Suprapubic skin (tissue), 4 donors: ENCODE measurements around the gene ARHGAP6. TPM values are rescaled to one million over a fixed set of nuclear protein-coding genes. Genes with fewer than 3 reads are reported as not detected.

Source experiments
- DNase-seq, 2 donors: peaks; one replicate each; pipeline ENCODE4 v3.0.0-alpha.2; 2019; ENCODE audit warnings: low spot score in 2 of 2
- H3K27ac ChIP-seq: fragments of 200-600 bp; sonication (generic); one replicate; pipeline ENCODE4 v1.5.1; 2019
- H3K27me3 ChIP-seq: fragments of 200-600 bp; sonication (generic); one replicate; pipeline ENCODE4 v1.5.1; 2019
- H3K36me3 ChIP-seq: fragments of 200-600 bp; sonication (generic); one replicate; pipeline ENCODE4 v1.5.1; 2019
- H3K4me1 ChIP-seq: fragments of 200-600 bp; sonication (generic); one replicate; pipeline ENCODE4 v1.5.1; 2019
- H3K4me3 ChIP-seq: fragments of 200-600 bp; sonication (generic); one replicate; pipeline ENCODE4 v1.5.1; 2019; ENCODE audit warnings: mild to moderate bottlenecking
- H3K9me3 ChIP-seq: fragments of 200-600 bp; sonication (generic); one replicate; pipeline ENCODE4 v1.5.1; 2019
- CTCF ChIP-seq, 2 donors: fragments of 200-600 bp in 1 of 2; fragments of 450-650 bp in 1 of 2; sonication (generic) in 1 of 2; IDR thresholded peaks; one replicate each; pipeline ENCODE4 v1.5.1; 2016 to 2019; ENCODE audit warnings: antibody characterized with exemption in 2 of 2, mild to moderate bottlenecking in 1 of 2, moderate library complexity in 1 of 2
- EP300 ChIP-seq: sonication (generic); formaldehyde crosslinking; IDR thresholded peaks from one replicate; pipeline ENCODE4 v1.6.1; 2017; ENCODE audit warnings: antibody characterized with exemption
- POLR2A ChIP-seq, 2 donors: fragments of 450-650 bp; IDR thresholded peaks; one replicate each; pipeline ENCODE4 v1.6.1; 2017; ENCODE audit warnings: antibody characterized with exemption in 2 of 2, mild to moderate bottlenecking in 2 of 2, moderate library complexity in 2 of 2
- POLR2AphosphoS5 ChIP-seq, 3 donors: sonication (generic); formaldehyde crosslinking; IDR thresholded peaks; one replicate each; pipeline ENCODE4 v1.6.1; 2017; ENCODE audit warnings: antibody characterized with exemption in 3 of 3
- WGBS: methylation state at CpG from one replicate; pipeline ENCODE4 v1.1.5; 2018; 5-methylcytosine and 5-hydroxymethylcytosine counted together
- total RNA-seq, 4 donors: library from RNA; depleted of rRNA; stranded (reverse); fragments of >200 nt; gene quantifications; one replicate each; pipeline ENCODE4 v1.1.0, GENCODE V29; 2016

ARHGAP6 gene
- total RNA-seq, 4 donors from 2014 or later = 1.6 to 6.7 (median 3.1) TPM

GRCh38 chrX:11215191-11215921 is 450.4 kb downstream of the ARHGAP6 start:
- TF ChIP-seq POLR2AphosphoS5 (IDR thresholded peaks at IDR 0.05) (no peak), EP300 (no peak), CTCF (IDR thresholded peaks at IDR 0.05) (no peak), POLR2A (IDR thresholded peaks at IDR 0.05) (no peak)
- Histone ChIP-seq H3K4me3 (no peak overlapping the region), H3K9me3 (no peaks in the 10 kb centered on the region), H3K4me1 (no peaks in the 10 kb centered on the region), H3K27me3 (no peaks in the 10 kb centered on the region), H3K27ac (no peak overlapping the region), H3K36me3 (no peaks in the 10 kb centered on the region)
- DNase-seq = no peak
- 82% methylated on average over 22 of the region's 33 CpGs for WGBS

- H3K36me3 ChIP-seq = no peaks in the 10 kb centered on the region
- H3K4me3 ChIP-seq = no peak overlapping the region
- 84% methylated on average over 11 of the region's 18 CpGs for WGBS
- no peaks in the 10 kb centered on the region for H3K27me3 ChIP-seq
- no peaks in the 10 kb centered on the region for H3K9me3 ChIP-seq
- TF ChIP-seq POLR2A (IDR thresholded peaks at IDR 0.05) (no peak), EP300 (no peak), POLR2AphosphoS5 (IDR thresholded peaks at IDR 0.05) (no peak), CTCF (IDR thresholded peaks at IDR 0.05) (no peak)
- H3K27ac ChIP-seq = no peak overlapping the region
- no peaks in the 10 kb centered on the region for H3K4me1 ChIP-seq
- no peak for DNase-seq
Measured at GRCh38 chrX:11214346-11215190, 451.2 kb downstream of the ARHGAP6 start.

GRCh38 chrX:11212741-11213140 is 453.0 kb downstream of the ARHGAP6 start:
- TF ChIP-seq CTCF (IDR thresholded peaks at IDR 0.05) = no peak
- TF ChIP-seq POLR2AphosphoS5 (IDR thresholded peaks at IDR 0.05) = no peak
- TF ChIP-seq POLR2A (IDR thresholded peaks at IDR 0.05) = no peak
- TF ChIP-seq EP300 = no peak
- Histone ChIP-seq H3K4me1 (no peaks in the 10 kb centered on the region), H3K9me3 (no peaks in the 10 kb centered on the region), H3K27ac (no peak overlapping the region), H3K4me3 (no peak overlapping the region), H3K27me3 (no peaks in the 10 kb centered on the region), H3K36me3 (no peaks in the 10 kb centered on the region)
- no peak for DNase-seq
- WGBS = 79% methylated on average over 11 of the region's 11 CpGs

- H3K9me3 ChIP-seq = no peaks in the 10 kb centered on the region
- TF ChIP-seq POLR2AphosphoS5 (IDR thresholded peaks at IDR 0.05) (no peak), EP300 (no peak), POLR2A (IDR thresholded peaks at IDR 0.05) (no peak), CTCF (IDR thresholded peaks at IDR 0.05) (no peak)
- no peak overlapping the region for H3K27ac ChIP-seq
- H3K4me1 ChIP-seq = no peaks in the 10 kb centered on the region
- 43% methylated on average over 4 of the region's 4 CpGs for WGBS
- no peaks in the 10 kb centered on the region for H3K36me3 ChIP-seq
- H3K4me3 ChIP-seq = no peak overlapping the region
- no peak for DNase-seq
- no peaks in the 10 kb centered on the region for H3K27me3 ChIP-seq
Measured at GRCh38 chrX:11210415-11210801, 455.3 kb downstream of the ARHGAP6 start.

- Histone ChIP-seq H3K4me3 (no peak overlapping the region), H3K36me3 (no peaks in the 10 kb centered on the region), H3K27ac (no peak overlapping the region), H3K27me3 (no peaks in the 10 kb centered on the region), H3K4me1 (no peaks in the 10 kb centered on the region), H3K9me3 (no peaks in the 10 kb centered on the region)
- WGBS = 75% methylated on average over 2 of the region's 2 CpGs
- TF ChIP-seq CTCF (IDR thresholded peaks at IDR 0.05) (no peak), POLR2AphosphoS5 (IDR thresholded peaks at IDR 0.05) (no peak), POLR2A (IDR thresholded peaks at IDR 0.05) (no peak), EP300 (no peak)
- DNase-seq = no peak
Measured at GRCh38 chrX:11209798-11210414, 455.8 kb downstream of the ARHGAP6 start.
